PFSK-1 (cell line): ENCODE data around the gene RNF8.

Source experiments
- FOXP2 ChIP-seq: optimal IDR thresholded peaks from 2 replicates; pipeline ENCODE3; 2011; ENCODE audit warnings: borderline replicate concordance, control low read depth, inconsistent platforms; ENCODE audit not compliant: insufficient read depth; ENCODE audit errors: extremely low read length, extremely low read depth
- POLR2AphosphoS5 ChIP-seq: IDR thresholded peaks from 2 replicates; pipeline ENCODE4 v1.6.1; 2012; ENCODE audit warnings: low read depth, mild to moderate bottlenecking, control low read depth, low read length, moderate library complexity
- REST ChIP-seq, 2 experiments: IDR thresholded peaks; 2 replicates each; pipeline versions ENCODE4 v1.6.1 to v1.8.0; 2011 to 2012; ENCODE audit warnings: low read depth in 2 of 2, low read length in 2 of 2, control low read depth in 1 of 2, inconsistent platforms in 1 of 2, mild to moderate bottlenecking in 1 of 2, moderate library complexity in 1 of 2; ENCODE audit not compliant: insufficient read depth in 1 of 2
- TAF1 ChIP-seq: IDR thresholded peaks from 2 replicates; pipeline ENCODE4 v1.6.1; 2012; ENCODE audit warnings: low read length, control low read depth, borderline replicate concordance; ENCODE audit not compliant: insufficient read depth

- TF ChIP-seq POLR2AphosphoS5 (no peak), REST (IDR thresholded peaks at IDR 0.05; ENCODE audit: insufficient read depth in 1 of 2, low read depth in 2 of 2, low read length in 2 of 2) (no peak), FOXP2 (no peak), TAF1 (no peak)
Measured at GRCh38 chr6:37314487-37315156, 39.2 kb upstream of the RNF8 start.
